ENCODE data around the gene ARHGAP36.

The ARHGAP36 gene, protein sequence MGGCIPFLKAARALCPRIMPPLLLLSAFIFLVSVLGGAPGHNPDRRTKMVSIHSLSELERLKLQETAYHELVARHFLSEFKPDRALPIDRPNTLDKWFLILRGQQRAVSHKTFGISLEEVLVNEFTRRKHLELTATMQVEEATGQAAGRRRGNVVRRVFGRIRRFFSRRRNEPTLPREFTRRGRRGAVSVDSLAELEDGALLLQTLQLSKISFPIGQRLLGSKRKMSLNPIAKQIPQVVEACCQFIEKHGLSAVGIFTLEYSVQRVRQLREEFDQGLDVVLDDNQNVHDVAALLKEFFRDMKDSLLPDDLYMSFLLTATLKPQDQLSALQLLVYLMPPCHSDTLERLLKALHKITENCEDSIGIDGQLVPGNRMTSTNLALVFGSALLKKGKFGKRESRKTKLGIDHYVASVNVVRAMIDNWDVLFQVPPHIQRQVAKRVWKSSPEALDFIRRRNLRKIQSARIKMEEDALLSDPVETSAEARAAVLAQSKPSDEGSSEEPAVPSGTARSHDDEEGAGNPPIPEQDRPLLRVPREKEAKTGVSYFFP

DNA sequence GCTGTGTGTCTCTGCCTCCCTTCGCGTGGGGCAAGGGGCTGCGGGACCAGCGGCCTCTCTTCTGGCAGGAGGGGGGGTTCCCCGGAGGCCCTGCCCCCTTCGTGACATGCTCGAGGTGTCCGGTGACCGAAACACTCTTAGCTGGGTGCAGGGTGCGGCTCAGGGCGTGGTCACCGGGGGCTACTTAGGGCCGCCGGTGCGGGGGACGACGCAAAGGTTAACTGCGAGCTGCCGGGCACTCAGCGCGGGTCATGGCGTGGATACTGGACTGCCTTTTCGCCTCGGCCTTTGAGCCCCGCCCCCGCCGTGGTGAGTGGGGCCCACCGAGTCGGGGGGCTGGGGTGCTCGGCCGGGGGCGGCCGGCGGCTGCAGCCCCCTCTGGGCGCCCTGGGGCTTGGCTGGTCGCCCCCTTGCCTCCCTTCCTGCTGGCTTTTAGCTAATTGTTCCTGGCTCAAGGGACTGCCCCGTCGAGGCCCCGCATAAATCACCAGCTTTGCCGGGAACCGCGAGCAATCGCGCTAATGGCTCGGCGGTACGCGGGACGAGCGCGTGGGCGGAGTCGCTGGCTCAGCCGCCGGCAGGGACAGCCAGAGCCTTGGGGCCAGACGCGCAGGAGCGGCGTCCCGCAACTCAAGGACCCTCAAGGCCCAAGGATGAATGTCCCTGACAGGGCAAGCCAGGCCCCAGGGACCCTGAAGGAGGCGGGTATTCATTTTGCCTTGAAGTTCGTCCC, at the start of gene ARHGAP36:
TSS of gene ARHGAP36 (plus strand) at position 211 of the 733 bp plus-strand sequence. CDS start 23,320 bp downstream, outside the sequence.
- DNase-seq (ENCODE audit: low read depth) = no peak

- DNase-seq (ENCODE audit: low read depth) = no peak
These were observed 48.0 kb upstream of the ARHGAP36 start for GRCh38 chrX:131010186-131010585.

DNA sequence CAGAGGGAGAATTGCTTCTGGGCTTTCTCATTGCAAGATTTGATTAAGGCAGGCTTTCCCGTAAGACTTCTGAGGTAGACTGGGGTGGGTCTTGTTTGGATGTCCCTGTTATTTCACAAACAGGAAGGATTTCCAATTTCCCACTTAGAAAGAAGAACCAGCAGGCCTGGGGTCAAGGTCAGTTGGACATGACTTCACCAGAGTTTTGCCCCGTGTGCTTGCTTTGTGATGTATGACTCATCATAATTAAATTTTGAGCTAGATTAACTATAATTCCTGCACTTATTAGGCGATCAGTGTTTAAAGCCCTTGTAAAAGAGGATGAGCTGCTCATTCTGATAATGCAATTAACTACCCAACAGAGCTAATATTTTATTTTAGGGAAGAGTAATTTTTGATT, 32.8 kb upstream of the ARHGAP36 start:
- no peak for DNase-seq (ENCODE audit: low read depth)

- DNase-seq (ENCODE audit: low read depth) = no peak
These were observed 25.6 kb upstream of the ARHGAP36 start for GRCh38 chrX:131032354-131033230.

- DNase-seq (ENCODE audit: low read depth) = no peak
These were observed 24.1 kb upstream of the ARHGAP36 start for GRCh38 chrX:131034063-131034462.

DNA sequence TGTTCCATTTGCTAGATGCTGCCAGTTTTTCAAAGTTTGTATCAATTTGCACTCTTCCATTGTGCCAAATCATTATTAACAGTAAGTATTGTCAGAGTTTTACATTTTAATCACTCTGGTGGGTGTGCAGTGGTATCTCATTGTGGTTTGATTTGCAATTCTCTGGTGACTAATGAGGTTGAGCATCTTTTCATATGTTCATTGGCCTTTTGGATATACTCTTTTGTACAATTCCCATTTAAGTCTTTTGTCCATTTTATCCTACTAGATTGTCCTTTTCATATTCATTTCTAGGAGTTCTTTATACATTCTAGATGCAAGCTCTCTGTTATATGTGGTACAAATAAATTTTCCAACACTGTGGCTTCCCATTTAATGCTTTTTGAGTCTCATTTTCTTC, 17.4 kb upstream of the ARHGAP36 start:
- DNase-seq (ENCODE audit: low read depth) = no peak

- no peak for DNase-seq (ENCODE audit: low read depth)
These were observed 16.5 kb upstream of the ARHGAP36 start for GRCh38 chrX:131041667-131042066.

- DNase-seq (ENCODE audit: low read depth) = no peak
These were observed 12.4 kb upstream of the ARHGAP36 start for GRCh38 chrX:131045726-131046125.

DNA sequence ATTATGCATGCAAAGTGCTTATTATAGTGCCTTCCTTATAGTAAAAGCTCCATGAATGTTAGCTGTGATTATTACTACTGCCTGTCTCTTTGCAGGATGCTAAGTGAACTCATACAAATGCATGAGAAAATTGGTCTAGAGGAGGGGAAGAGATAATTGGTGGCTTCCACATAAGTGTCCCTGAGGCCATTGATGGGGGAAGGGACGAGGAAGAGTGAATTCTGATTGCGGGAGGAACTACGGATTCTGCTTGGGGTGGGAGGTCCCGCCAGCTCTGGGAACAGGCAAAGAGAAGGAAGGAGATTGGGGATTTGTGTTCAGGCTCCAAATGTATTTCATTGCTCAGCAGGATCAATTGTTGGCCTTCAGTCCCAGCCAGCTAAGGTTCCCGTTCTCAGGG, 11.6 kb upstream of the ARHGAP36 start:
- DNase-seq (ENCODE audit: low read depth) = no peak

DNA sequence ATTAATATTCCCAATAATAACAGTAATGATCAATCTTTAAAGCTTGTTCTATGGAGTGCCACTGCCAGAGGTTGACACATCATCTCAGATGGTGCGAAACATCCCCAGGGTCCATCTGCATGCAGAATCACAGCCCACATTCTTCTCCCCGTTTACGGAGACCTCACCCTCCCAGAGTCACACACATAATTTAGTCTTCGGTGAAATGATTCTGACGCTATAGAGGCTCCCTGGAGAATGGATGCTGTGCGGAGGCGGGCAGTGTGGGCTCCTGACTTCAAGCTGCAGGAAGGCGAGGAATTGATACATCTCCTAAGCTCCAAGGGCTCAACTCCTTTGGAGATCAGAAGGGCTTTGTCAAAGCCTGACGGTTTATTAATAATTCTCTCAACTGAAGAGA, 11.0 kb upstream of the ARHGAP36 start:
- no peak for DNase-seq (ENCODE audit: low read depth)

- DNase-seq (ENCODE audit: low read depth) = no peak
These were observed 5.1 kb upstream of the ARHGAP36 start for GRCh38 chrX:131053076-131053475.

DNA sequence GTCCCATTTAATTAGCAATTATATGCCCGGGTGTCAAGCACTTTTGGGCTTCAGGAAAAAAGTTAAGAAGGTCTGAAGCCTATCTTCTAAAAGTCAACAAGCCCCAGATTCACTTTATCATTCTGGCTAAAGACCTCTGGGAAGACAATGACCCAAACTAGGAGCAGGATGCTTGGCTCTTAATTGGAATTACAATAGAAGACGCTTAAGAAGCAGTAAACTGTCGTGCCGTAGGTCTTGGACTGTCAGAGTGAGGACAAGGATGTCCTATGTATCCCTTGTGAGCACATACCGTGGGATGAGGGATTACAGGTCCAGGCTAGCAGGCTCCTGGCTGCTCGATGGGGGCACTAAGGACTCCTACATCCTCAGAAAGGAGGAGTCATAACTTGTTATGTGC, 3.2 kb upstream of the ARHGAP36 start:
- no peak for DNase-seq (ENCODE audit: low read depth)

DNA sequence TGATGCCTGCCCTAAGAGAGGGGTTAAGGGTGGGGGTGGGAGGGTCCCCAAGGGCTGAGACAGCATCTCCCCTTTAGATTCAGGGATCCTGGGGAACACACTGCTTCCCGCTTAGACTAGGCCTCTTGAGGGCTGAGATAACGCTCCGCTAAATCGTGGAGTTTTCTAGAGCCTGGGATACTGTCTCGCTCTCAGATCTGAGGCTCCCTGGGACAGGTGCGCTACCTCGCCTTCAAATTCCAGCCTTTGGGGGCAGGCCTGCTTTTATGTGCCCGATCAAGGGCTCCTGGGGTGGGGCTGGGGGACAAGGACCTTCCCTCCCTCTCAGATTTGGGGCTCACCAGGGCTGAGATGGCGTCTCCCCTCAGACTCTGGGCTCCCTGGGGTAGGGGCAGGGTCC, 440 bp upstream of the ARHGAP36 start:
- DNase-seq (ENCODE audit: low read depth) = no peak

- no peak for DNase-seq (ENCODE audit: low read depth)
These were observed 1.1 kb downstream of the ARHGAP36 start for GRCh38 chrX:131059246-131059645.

DNA sequence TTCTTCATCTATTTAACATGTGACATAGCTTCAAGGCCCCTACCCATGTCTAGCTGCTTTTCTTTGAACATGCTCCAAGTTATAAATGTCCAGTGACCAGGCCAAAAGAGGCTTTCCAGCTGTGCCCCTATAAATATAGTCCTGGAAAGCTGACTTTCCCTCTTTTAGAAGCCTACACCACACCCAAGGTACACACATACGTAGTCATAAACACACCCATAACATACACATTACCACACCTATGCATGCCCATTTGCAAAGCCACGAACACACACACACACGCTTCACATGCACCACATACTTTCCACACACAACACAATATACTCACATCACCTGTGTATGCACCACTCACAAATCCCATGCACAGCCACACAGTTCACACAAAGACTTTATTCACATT, 2.0 kb downstream of the ARHGAP36 start:
- DNase-seq (ENCODE audit: low read depth) = no peak

DNA sequence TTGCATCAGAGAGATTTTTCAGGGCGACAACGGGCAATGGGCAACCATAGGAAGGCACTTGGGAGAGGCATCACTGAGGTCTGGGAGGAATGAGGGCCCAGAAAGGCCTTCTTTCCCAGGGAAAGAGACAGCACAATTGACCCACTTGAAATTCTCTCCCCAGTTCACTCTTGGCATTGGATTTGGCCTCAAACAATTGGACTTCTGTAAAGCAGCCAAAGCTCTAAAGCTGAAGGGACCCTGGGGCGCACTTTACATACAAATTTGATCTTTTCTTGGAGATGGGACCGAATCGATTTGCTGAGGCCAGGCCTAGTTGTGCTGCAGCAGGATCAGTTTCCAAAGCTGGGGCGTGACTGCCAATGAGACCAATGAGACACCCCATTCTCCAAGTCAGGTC, 3.2 kb downstream of the ARHGAP36 start:
- DNase-seq (ENCODE audit: low read depth) = no peak

DNA sequence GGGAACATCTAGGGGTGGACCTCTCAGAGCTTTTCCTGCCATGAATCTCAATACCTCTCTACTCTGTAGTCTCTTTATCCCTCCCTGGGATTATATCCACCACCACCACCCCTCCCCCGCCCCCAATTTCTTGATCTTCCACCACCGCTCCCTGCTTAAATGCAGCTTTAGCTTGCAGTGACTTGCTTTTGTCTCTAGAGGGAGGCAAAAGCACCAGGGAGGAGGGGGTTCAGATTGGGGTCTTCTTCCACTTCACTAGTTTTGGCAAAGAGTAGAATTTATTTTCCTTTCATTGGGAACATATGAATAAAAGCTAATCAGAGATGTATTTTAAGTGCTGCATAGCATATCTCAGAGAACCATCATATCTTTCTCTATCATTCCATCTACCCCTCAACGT, 5.5 kb downstream of the ARHGAP36 start:
- no peak for DNase-seq (ENCODE audit: low read depth)

DNA sequence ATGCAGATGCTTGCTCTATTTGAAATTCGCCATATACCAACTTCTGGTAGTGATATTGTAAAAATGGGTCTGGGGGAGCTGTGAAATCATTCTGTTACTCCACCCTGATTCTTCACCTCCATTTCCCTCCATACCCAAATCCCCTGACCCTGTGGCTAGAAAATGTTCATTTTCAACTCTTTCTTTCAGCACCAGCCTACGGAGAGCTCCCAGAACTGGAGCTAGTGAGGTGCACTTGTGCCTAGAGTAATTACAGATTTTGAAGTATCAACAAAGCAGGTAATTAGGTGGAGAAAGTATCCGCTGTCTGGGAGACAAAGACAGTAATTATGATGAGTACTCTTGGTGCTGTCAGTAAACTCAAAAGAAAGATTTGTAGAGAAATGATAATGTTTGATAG, 8.1 kb downstream of the ARHGAP36 start:
- no peak for DNase-seq (ENCODE audit: low read depth)

GRCh38 chrX:131067216-131067615, 9.1 kb downstream of the ARHGAP36 start:
- no peak for DNase-seq (ENCODE audit: low read depth)

DNA sequence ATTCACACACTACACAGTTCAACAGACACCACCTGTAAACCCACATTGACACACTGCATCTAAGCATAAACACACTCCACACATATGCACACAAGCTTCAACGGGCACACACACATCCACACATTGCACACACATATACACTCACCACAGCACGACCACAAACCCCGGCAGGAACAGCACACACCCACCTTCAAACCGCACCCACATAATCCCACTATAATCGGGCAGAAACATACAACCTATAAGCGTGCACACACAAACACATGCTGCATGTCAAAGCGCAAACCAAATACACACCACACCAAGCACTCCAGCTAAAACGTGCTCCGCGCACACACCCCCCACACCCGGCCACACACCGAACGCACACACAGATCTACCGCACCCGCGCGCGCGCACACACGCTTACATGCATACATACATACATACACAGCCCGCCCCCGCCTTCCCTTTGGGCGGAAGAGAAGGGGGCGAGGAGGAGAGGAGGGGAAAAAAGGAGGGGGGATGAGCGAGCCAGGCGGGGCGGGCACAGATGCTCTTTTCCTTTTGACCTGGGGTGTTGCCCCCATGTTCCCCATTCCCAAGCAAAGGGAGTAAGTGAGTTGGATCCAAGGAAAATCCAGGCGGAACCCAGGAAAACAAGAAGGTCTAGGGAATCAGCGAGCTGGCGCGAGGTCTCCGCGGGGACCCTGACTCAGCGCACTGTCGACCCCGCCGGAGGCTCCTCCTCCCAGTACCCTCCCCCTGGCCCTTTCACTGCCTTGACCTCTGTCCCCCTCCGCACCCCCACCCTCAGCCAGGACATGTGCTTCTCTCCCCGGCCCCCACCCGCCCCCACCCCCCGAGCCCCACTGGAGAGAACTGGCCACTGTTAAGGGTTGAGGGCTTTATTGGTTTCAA, 9.9 kb downstream of the ARHGAP36 start:
- DNase-seq (ENCODE audit: low read depth) = no peak
